HepG2 (cell line): Measurements from ENCODE around the gene CHCHD3.

Experiments
- CBX2 ChIP-seq, 2 experiments: fragments of 200-600 bp in 1 of 2; sonication (generic); formaldehyde crosslinking in 1 of 2; IDR thresholded peaks; 2 replicates each; pipeline versions ENCODE4 v1.7.0 to v1.8.1; 2018 to 2022; ENCODE audit warnings: low read depth in 2 of 2, low read length in 1 of 2, mild to moderate bottlenecking in 1 of 2, missing genetic modification reagents in 1 of 2
- HDAC2 ChIP-seq: sonication (generic); formaldehyde crosslinking; IDR thresholded peaks from 2 replicates; pipeline ENCODE4 v1.4.0; 2020; ENCODE audit warnings: missing genetic modification reagents
- NR2C2 ChIP-seq: sonication (generic); formaldehyde crosslinking; IDR thresholded peaks from 2 replicates; pipeline ENCODE4 v1.4.0; 2020; ENCODE audit warnings: missing genetic modification reagents, mild to moderate bottlenecking, moderate library complexity, borderline replicate concordance
- POLR2A ChIP-seq, 2 experiments: IDR thresholded peaks; 2 replicates each; pipeline ENCODE4 v1.6.1; 2011; ENCODE audit warnings: low read depth in 2 of 2, low read length in 2 of 2, mild to moderate bottlenecking in 1 of 2, moderate library complexity in 1 of 2; ENCODE audit not compliant: insufficient read depth in 1 of 2
- POLR2AphosphoS5 ChIP-seq: IDR thresholded peaks from 2 replicates; pipeline ENCODE4 v1.6.1; 2012; ENCODE audit warnings: low read depth, low read length
- RAD21 ChIP-seq: fragments of 450-650 bp; formaldehyde crosslinking; IDR thresholded peaks from 2 replicates; pipeline ENCODE4 v1.5.0; 2020; ENCODE audit warnings: mild to moderate bottlenecking
- SETDB1 ChIP-seq: sonication (generic); formaldehyde crosslinking; IDR thresholded peaks from 2 replicates; pipeline ENCODE4 v1.5.1; 2020; ENCODE audit warnings: missing genetic modification reagents, mild to moderate bottlenecking, borderline replicate concordance
- SMAD9 ChIP-seq: sonication (generic); formaldehyde crosslinking; IDR thresholded peaks from 2 replicates; pipeline ENCODE4 v1.5.1; 2020; ENCODE audit warnings: mild to moderate bottlenecking, missing genetic modification reagents
- TCF7 ChIP-seq: sonication (generic); IDR thresholded peaks from 2 replicates; pipeline ENCODE4 v1.6.1; 2016; ENCODE audit warnings: antibody characterized with exemption, low read depth
- ZNF441 ChIP-seq: sonication (generic); formaldehyde crosslinking; IDR thresholded peaks from 2 replicates; pipeline ENCODE4 v1.7.0; 2021; ENCODE audit warnings: missing genetic modification reagents, borderline replicate concordance
- TF ChIP-seq, protein P1 (sequence below): IDR thresholded peaks from 2 replicates; pipeline ENCODE4 v1.6.1; 2012; ENCODE audit warnings: inconsistent platforms
- TF ChIP-seq, protein P2 (sequence below), 2 experiments: IDR thresholded peaks; 2 replicates each; pipeline ENCODE4 v1.6.1; 2011 to 2012; ENCODE audit warnings: low read length in 2 of 2, borderline replicate concordance in 1 of 2, low read depth in 1 of 2, mild to moderate bottlenecking in 1 of 2, moderate library complexity in 1 of 2
- TF ChIP-seq, protein P3 (sequence below): sonication (generic); formaldehyde crosslinking; IDR thresholded peaks from 2 replicates; pipeline ENCODE4 v1.5.0; 2020; ENCODE audit warnings: mild to moderate bottlenecking, missing genetic modification reagents, moderate library complexity

DNA sequence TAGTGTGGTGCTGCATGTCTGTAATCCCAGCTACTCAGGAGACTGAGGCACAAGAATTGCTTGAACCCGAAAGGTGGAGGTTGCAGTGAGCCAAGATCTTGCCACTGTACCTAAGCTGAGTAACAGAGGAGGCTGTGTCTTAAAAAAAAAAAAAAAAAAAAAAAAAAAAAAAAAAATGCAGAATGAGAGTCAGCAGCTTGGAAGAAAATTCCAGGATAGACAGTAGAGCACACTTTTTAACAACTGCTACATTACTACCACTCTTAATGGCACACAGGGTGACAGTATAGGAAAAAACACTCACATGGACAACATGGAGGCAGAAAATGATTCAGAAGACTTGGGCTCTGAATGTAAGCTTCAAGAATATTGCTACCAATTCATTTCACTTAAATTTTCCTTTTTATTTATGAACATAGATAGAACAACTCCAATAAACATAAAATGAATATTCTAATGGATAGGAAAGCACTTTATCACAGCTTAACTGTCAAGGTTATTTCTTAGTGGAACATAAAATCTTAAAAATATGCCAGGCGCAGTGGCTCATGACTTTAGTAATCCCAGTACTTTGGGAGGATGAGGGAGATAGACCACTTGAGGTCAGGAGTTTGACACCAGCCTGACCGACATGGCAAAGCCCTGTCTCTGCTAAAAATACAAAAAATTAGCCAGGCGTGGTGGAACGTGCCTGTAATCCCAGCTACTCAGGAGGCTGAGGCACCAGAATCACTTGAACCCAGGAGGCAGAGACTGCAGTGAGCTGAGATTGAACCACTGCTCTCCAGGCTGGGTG is 31.5 kb downstream of the CHCHD3 start:
- TF ChIP-seq POLR2AphosphoS5 (no peak), HDAC2 (CRISPR knock-in tag) (no peak), RAD21 (no peak), CBX2 (IDR thresholded peaks at IDR 0.05; ENCODE audit: low read depth, low read length) (no peak), CBX2 (CRISPR knock-in tag; IDR thresholded peaks at IDR 0.05; ENCODE audit: low read depth) (no peak), POLR2A (IDR thresholded peaks at IDR 0.05; ENCODE audit: insufficient read depth in 1 of 2, low read depth in 2 of 2, low read length in 2 of 2) (no peak), TCF7 (no peak), SMAD9 (CRISPR knock-in tag) (no peak), ZNF441 (CRISPR knock-in tag) (no peak), NR2C2 (no peak), SETDB1 (CRISPR knock-in tag) (no peak)
- TF ChIP-seq, protein P1, sequence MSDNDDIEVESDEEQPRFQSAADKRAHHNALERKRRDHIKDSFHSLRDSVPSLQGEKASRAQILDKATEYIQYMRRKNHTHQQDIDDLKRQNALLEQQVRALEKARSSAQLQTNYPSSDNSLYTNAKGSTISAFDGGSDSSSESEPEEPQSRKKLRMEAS = no peak
- TF ChIP-seq, protein P2, sequence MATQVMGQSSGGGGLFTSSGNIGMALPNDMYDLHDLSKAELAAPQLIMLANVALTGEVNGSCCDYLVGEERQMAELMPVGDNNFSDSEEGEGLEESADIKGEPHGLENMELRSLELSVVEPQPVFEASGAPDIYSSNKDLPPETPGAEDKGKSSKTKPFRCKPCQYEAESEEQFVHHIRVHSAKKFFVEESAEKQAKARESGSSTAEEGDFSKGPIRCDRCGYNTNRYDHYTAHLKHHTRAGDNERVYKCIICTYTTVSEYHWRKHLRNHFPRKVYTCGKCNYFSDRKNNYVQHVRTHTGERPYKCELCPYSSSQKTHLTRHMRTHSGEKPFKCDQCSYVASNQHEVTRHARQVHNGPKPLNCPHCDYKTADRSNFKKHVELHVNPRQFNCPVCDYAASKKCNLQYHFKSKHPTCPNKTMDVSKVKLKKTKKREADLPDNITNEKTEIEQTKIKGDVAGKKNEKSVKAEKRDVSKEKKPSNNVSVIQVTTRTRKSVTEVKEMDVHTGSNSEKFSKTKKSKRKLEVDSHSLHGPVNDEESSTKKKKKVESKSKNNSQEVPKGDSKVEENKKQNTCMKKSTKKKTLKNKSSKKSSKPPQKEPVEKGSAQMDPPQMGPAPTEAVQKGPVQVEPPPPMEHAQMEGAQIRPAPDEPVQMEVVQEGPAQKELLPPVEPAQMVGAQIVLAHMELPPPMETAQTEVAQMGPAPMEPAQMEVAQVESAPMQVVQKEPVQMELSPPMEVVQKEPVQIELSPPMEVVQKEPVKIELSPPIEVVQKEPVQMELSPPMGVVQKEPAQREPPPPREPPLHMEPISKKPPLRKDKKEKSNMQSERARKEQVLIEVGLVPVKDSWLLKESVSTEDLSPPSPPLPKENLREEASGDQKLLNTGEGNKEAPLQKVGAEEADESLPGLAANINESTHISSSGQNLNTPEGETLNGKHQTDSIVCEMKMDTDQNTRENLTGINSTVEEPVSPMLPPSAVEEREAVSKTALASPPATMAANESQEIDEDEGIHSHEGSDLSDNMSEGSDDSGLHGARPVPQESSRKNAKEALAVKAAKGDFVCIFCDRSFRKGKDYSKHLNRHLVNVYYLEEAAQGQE (IDR thresholded peaks at IDR 0.05; ENCODE audit: borderline replicate concordance in 1 of 2, low read depth in 1 of 2, low read length in 2 of 2) = no peak
- TF ChIP-seq, protein P3, sequence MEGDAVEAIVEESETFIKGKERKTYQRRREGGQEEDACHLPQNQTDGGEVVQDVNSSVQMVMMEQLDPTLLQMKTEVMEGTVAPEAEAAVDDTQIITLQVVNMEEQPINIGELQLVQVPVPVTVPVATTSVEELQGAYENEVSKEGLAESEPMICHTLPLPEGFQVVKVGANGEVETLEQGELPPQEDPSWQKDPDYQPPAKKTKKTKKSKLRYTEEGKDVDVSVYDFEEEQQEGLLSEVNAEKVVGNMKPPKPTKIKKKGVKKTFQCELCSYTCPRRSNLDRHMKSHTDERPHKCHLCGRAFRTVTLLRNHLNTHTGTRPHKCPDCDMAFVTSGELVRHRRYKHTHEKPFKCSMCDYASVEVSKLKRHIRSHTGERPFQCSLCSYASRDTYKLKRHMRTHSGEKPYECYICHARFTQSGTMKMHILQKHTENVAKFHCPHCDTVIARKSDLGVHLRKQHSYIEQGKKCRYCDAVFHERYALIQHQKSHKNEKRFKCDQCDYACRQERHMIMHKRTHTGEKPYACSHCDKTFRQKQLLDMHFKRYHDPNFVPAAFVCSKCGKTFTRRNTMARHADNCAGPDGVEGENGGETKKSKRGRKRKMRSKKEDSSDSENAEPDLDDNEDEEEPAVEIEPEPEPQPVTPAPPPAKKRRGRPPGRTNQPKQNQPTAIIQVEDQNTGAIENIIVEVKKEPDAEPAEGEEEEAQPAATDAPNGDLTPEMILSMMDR (CRISPR knock-in tag) = no peak
